HEK293T (cell line): ENCODE measurements around the gene FOXO3.

ENCODE experiments used
- BHLHE40 ChIP-seq: fragments of 450-650 bp; IDR thresholded peaks from 2 replicates; pipeline ENCODE4 v1.6.1; 2016; ENCODE audit warnings: mild to moderate bottlenecking, moderate library complexity, borderline replicate concordance
- CTBP1 ChIP-seq: fragments of 450-650 bp; IDR thresholded peaks from 2 replicates; pipeline ENCODE4 v1.6.1; 2016; ENCODE audit warnings: borderline replicate concordance
- FOXK2 ChIP-seq: fragments of 450-650 bp; IDR thresholded peaks from 2 replicates; pipeline ENCODE4 v1.6.1; 2016; ENCODE audit warnings: mild to moderate bottlenecking
- FOXM1 ChIP-seq: fragments of 450-650 bp; IDR thresholded peaks from 2 replicates; pipeline ENCODE4 v1.6.1; 2017; ENCODE audit warnings: mild to moderate bottlenecking, borderline replicate concordance
- HDGF ChIP-seq: fragments of 450-650 bp; IDR thresholded peaks from 2 replicates; pipeline ENCODE4 v1.6.1; 2017; ENCODE audit warnings: antibody characterized with exemption, borderline replicate concordance
- NFRKB ChIP-seq: fragments of 450-650 bp; IDR thresholded peaks from 2 replicates; pipeline ENCODE4 v1.6.1; 2016; ENCODE audit warnings: mild to moderate bottlenecking, moderate library complexity
- SUZ12 ChIP-seq: fragments of 450-650 bp; IDR thresholded peaks from 2 replicates; pipeline ENCODE4 v1.6.1; 2016; ENCODE audit warnings: mild to moderate bottlenecking
- ZNF384 ChIP-seq: fragments of 450-650 bp; IDR thresholded peaks from 2 replicates; pipeline ENCODE4 v1.6.1; 2016

- TF ChIP-seq CTBP1 (no peak), ZNF384 (no peak), NFRKB (no peak), FOXK2 (no peak), BHLHE40 (no peak), SUZ12 (no peak), HDGF (no peak), FOXM1 (no peak)
Observed at GRCh38 chr6:108604156-108604555, 43.4 kb downstream of the FOXO3 start.
